ENCODE measurements around the gene NOX4.

GRCh38 chr11:89361734-89362133 is 129.4 kb downstream of the NOX4 start:
- TF ChIP-seq CTCF (IDR thresholded peaks at IDR 0.05) (no peak), POLR2A (IDR thresholded peaks at IDR 0.05) (no peak), EP300 (IDR thresholded peaks at IDR 0.05) (no peak)
